ENCODE measurements around the gene ABCD2. TPM values are rescaled to one million over a fixed set of nuclear protein-coding genes. Genes with fewer than 3 reads are reported as not detected.

The ABCD2 gene
- total RNA-seq, 1 experiment from 2014 or later, result not detected

DNA sequence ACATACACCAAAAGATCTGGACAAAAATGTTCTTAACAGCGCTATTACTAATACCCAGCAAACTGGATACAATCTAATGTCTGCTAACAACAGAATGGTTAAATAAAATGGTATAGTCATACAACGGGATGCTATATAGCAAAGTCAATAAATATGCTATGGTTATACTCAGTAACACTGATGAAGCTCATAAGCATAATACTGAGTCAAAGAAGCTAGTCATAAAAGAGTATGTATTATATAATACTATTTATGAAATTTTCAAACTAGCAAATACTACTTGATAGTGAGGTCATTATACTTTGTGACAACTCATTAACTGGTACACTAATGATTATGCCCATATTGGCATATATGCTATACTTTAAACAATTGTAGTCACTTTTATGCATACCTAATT lies 7.4 kb downstream of the ABCD2 start:
- no TSS peak for BruUV-seq (replicated peaks)
- Histone ChIP-seq H3K9me3 (ENCODE audit: low read length) (no peaks in the 10 kb centered on the region), H3K4me2 (ENCODE audit: low read length) (no peak overlapping the region), H3K4me1 (ENCODE audit: insufficient read depth, low read length) (no peaks in the 10 kb centered on the region), H3K36me3 (ENCODE audit: low read depth, low read length) (no peaks in the 10 kb centered on the region), H3K27ac (ENCODE audit: low read length) (no peak overlapping the region), H2AFZ (ENCODE audit: low read length) (no peak overlapping the region), H3K9me2 (replicated peaks; ENCODE audit: low read length) (no peaks in the 10 kb centered on the region), H3K79me2 (ENCODE audit: low read length) (no peaks in the 10 kb centered on the region), H3K4me3 (ENCODE audit: low read length) (no peak overlapping the region), H4K20me1 (ENCODE audit: low read length) (no peaks in the 10 kb centered on the region), H3K9ac (ENCODE audit: low read length) (no peak overlapping the region), H3F3A (ENCODE audit: low read length, unreplicated experiment) (no peaks in the 10 kb centered on the region), H3K27me3 (ENCODE audit: low read length) (no peaks in the 10 kb centered on the region)
- no peak for TF ChIP-seq EZH2phosphoT487 (IDR thresholded peaks at IDR 0.05; ENCODE audit: borderline replicate concordance, low read length)
- TF ChIP-seq, protein P1, sequence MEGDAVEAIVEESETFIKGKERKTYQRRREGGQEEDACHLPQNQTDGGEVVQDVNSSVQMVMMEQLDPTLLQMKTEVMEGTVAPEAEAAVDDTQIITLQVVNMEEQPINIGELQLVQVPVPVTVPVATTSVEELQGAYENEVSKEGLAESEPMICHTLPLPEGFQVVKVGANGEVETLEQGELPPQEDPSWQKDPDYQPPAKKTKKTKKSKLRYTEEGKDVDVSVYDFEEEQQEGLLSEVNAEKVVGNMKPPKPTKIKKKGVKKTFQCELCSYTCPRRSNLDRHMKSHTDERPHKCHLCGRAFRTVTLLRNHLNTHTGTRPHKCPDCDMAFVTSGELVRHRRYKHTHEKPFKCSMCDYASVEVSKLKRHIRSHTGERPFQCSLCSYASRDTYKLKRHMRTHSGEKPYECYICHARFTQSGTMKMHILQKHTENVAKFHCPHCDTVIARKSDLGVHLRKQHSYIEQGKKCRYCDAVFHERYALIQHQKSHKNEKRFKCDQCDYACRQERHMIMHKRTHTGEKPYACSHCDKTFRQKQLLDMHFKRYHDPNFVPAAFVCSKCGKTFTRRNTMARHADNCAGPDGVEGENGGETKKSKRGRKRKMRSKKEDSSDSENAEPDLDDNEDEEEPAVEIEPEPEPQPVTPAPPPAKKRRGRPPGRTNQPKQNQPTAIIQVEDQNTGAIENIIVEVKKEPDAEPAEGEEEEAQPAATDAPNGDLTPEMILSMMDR (conservative IDR thresholded peaks at IDR 0.05; ENCODE audit: low read depth, low read length), result no peak
- TF ChIP-seq EZH2 (IDR thresholded peaks at IDR 0.05; ENCODE audit: low read length, unreplicated experiment), result no peak
- intact Hi-C loops (cut with micrococcal nuclease), result no loop called here
- no peak for ATAC-seq
- no peak for DNase-seq
- ChIA-PET CTCF (no interaction called here), POLR2A (ENCODE audit: unreplicated experiment) (no interaction called here)

DNA sequence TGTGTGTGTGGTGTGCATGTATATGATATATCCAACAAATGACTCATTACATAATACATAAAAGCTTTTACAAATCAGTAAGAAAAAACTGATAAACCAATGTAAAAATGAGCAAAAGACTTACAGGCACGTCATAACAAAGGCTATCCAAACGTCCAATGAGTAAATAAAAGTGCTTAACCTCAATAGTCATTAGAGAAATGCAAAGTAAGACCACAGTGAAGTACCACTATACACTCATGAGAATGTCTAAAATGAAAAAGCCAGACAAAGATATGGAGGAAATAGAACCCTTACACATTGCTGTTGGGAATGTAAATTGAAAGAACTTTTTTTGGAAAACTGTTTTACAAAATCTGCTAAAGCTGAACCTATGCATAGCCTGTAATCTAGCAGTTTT lies 7.8 kb downstream of the ABCD2 start:
- Histone ChIP-seq H3K4me3 (ENCODE audit: low read length) (no peak overlapping the region), H3K9me3 (ENCODE audit: low read length) (no peaks in the 10 kb centered on the region), H3F3A (ENCODE audit: low read length, unreplicated experiment) (no peaks in the 10 kb centered on the region), H3K27me3 (ENCODE audit: low read length) (no peaks in the 10 kb centered on the region), H4K20me1 (ENCODE audit: low read length) (no peaks in the 10 kb centered on the region), H3K9ac (ENCODE audit: low read length) (no peak overlapping the region), H3K79me2 (ENCODE audit: low read length) (no peaks in the 10 kb centered on the region), H3K36me3 (ENCODE audit: low read depth, low read length) (no peaks in the 10 kb centered on the region), H3K4me1 (ENCODE audit: insufficient read depth, low read length) (peaks cover 1% of the 10 kb centered on the region; the same call in 1 of the 2 replicates), H3K4me2 (ENCODE audit: low read length) (no peak overlapping the region), H3K9me2 (replicated peaks; ENCODE audit: low read length) (no peaks in the 10 kb centered on the region), H2AFZ (ENCODE audit: low read length) (no peak overlapping the region), H3K27ac (ENCODE audit: low read length) (no peak overlapping the region)
- ChIA-PET CTCF (no interaction called here), POLR2A (ENCODE audit: unreplicated experiment) (no interaction called here)
- no TSS peak for BruUV-seq (replicated peaks)
- intact Hi-C loops (cut with micrococcal nuclease), result no loop called here
- DNase-seq (no peak), ATAC-seq (no peak)
- TF ChIP-seq EZH2phosphoT487 (IDR thresholded peaks at IDR 0.05; ENCODE audit: borderline replicate concordance, low read length) (no peak), EZH2 (IDR thresholded peaks at IDR 0.05; ENCODE audit: low read length, unreplicated experiment) (no peak)
- TF ChIP-seq, protein P1 (conservative IDR thresholded peaks at IDR 0.05; ENCODE audit: low read depth, low read length), result no peak

DNA sequence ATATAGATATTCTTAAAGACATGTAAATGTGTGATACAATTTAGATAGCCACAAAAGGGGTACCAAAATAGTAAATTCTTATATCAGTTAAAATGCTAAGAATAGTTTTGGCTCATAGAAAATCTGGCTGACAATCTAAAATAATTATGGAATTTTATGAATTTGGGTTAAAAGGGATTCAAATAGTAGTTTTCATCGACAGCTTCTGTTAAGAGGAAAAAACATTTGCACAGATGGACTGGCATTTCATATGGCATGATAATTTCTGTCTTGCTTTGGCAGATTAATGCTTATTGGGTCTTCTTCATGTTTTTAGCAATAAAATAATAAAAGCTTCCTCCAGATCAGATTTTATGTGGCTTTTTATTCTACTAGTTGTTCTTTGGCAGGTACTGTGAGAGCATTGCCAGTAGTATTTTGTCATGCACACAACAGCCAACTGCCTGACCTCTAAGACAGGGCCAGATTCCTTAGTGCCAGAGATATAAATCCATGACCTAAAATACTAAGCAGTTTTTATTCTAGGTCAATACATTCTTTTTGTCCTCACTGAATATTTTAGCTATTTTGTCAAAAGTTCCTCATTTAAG lies 9.1 kb downstream of the ABCD2 start:
- Histone ChIP-seq H3K9me3 (ENCODE audit: low read length) (no peaks in the 10 kb centered on the region), H3K4me2 (ENCODE audit: low read length) (no peak overlapping the region), H4K20me1 (ENCODE audit: low read length) (no peaks in the 10 kb centered on the region), H3K9ac (ENCODE audit: low read length) (no peak overlapping the region), H3K4me3 (ENCODE audit: low read length) (no peak overlapping the region), H3K79me2 (ENCODE audit: low read length) (no peaks in the 10 kb centered on the region), H3K36me3 (ENCODE audit: low read depth, low read length) (no peaks in the 10 kb centered on the region), H3K27ac (ENCODE audit: low read length) (no peak overlapping the region), H3K4me1 (ENCODE audit: insufficient read depth, low read length) (peaks cover 14% of the 10 kb centered on the region), H2AFZ (ENCODE audit: low read length) (no peak overlapping the region), H3K9me2 (replicated peaks; ENCODE audit: low read length) (no peaks in the 10 kb centered on the region), H3K27me3 (ENCODE audit: low read length) (no peaks in the 10 kb centered on the region), H3F3A (ENCODE audit: low read length, unreplicated experiment) (no peaks in the 10 kb centered on the region)
- intact Hi-C loops (cut with micrococcal nuclease), result no loop called here
- ATAC-seq (no peak), DNase-seq (no peak)
- no peak for TF ChIP-seq EZH2phosphoT487 (IDR thresholded peaks at IDR 0.05; ENCODE audit: borderline replicate concordance, low read length)
- TF ChIP-seq EZH2 (IDR thresholded peaks at IDR 0.05; ENCODE audit: low read length, unreplicated experiment), result no peak
- TF ChIP-seq, protein P1 (conservative IDR thresholded peaks at IDR 0.05; ENCODE audit: low read depth, low read length), result no peak
- no TSS peak for BruUV-seq (replicated peaks)
- POLR2A ChIA-PET (ENCODE audit: unreplicated experiment), result no interaction called here
- CTCF ChIA-PET, result interaction anchor here (0.7 kb wide), 1 partner anchor 9 kb away, joined by 5 read pairs; the partner anchor contains the start of gene ABCD2
